ENCODE data around the gene ANGPTL3. TPM values are rescaled to one million over a fixed set of nuclear protein-coding genes. Genes with fewer than 3 reads are reported as not detected.

ANGPTL3 gene
- total RNA-seq, 1 donor from 2014 or later, result 0.10 TPM

DNA sequence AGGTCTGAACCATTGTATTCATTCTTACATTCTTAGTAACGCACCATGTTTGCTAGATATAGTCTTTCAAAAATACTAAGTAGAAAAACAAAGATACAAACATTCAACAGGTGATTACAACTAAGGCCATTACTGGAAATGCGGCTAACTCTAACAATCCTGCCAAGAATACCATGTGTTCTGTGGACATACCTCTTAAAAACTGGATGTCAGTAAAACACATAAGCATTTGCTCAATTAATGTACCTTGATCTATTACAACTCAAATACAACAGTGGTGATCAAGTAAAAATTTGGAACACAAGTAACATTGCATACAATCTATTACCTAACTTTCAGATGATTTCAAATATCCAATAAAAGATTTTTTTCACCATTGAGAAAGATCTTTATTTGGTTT, 15.4 kb downstream of the ANGPTL3 start:
- TF ChIP-seq, protein P1, sequence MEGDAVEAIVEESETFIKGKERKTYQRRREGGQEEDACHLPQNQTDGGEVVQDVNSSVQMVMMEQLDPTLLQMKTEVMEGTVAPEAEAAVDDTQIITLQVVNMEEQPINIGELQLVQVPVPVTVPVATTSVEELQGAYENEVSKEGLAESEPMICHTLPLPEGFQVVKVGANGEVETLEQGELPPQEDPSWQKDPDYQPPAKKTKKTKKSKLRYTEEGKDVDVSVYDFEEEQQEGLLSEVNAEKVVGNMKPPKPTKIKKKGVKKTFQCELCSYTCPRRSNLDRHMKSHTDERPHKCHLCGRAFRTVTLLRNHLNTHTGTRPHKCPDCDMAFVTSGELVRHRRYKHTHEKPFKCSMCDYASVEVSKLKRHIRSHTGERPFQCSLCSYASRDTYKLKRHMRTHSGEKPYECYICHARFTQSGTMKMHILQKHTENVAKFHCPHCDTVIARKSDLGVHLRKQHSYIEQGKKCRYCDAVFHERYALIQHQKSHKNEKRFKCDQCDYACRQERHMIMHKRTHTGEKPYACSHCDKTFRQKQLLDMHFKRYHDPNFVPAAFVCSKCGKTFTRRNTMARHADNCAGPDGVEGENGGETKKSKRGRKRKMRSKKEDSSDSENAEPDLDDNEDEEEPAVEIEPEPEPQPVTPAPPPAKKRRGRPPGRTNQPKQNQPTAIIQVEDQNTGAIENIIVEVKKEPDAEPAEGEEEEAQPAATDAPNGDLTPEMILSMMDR (IDR thresholded peaks at IDR 0.05), result no peak
- Mint-ChIP-seq H3K36me3 (ENCODE audit: low read depth) (peaks cover 16% of the 10 kb centered on the region), H3K4me3 (ENCODE audit: unreplicated experiment) (no peak overlapping the region), H3K27ac (ENCODE audit: unreplicated experiment) (peak overlapping the region; percentile 62), H3K9me3 (ENCODE audit: low read depth) (no peaks in the 10 kb centered on the region), H3K27me3 (ENCODE audit: low read depth) (no peaks in the 10 kb centered on the region), H3K4me1 (ENCODE audit: low read depth) (peaks cover 33% of the 10 kb centered on the region)
- DNase-seq (ENCODE audit: low spot score), result no peak

DNA sequence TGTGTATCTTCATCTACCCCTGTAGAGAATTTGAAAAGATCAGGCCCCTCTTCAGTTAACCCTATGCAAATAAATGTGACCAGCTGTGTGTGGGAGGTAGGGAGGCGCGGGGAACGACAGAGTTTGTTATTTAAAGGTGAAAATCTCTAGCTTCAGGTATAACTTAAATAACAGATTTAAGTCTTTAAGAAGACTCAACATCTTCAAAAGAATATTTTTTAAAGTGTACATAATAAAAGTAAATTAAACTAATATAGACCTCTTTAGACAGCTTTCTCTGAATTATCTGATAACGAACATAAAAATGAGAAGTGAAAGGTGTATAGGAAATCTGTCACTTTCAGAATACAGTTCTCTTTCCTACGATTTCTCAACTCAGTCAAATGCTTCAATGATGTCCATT, 16.0 kb downstream of the ANGPTL3 start:
- TF ChIP-seq, protein P1 (IDR thresholded peaks at IDR 0.05), result no peak
- DNase-seq (ENCODE audit: low spot score), result no peak
- H3K27ac Mint-ChIP-seq (ENCODE audit: unreplicated experiment), result peak overlapping the region; percentile 62
- H3K4me3 Mint-ChIP-seq (ENCODE audit: unreplicated experiment), result no peak overlapping the region
- no peaks in the 10 kb centered on the region for H3K9me3 Mint-ChIP-seq (ENCODE audit: low read depth)
- H3K4me1 Mint-ChIP-seq (ENCODE audit: low read depth), result peaks cover 33% of the 10 kb centered on the region
- H3K36me3 Mint-ChIP-seq (ENCODE audit: low read depth), result peaks cover 21% of the 10 kb centered on the region
- no peaks in the 10 kb centered on the region for H3K27me3 Mint-ChIP-seq (ENCODE audit: low read depth)

DNA sequence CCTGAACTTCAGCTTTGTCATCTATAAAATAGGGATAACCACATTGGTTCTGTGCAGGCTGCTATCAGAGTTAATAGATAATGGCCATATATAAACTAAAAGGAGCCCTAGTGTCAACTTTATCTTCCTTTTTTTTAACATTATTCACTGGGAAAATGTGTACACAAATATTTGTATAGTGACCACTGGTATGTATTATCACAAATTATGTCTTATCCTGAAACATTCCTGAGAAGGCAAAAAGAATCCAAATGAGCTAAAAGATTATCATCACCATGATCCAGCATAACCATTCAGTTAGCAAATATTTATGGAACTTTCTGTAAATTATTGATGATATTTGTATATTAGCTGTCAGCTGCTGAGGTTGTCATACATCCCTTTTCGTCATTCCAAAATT, 16.6 kb downstream of the ANGPTL3 start:
- Mint-ChIP-seq H3K9me3 (ENCODE audit: low read depth) (no peaks in the 10 kb centered on the region), H3K36me3 (ENCODE audit: low read depth) (peaks cover 21% of the 10 kb centered on the region), H3K27ac (ENCODE audit: unreplicated experiment) (peak overlapping the region; percentile 7), H3K27me3 (ENCODE audit: low read depth) (no peaks in the 10 kb centered on the region), H3K4me1 (ENCODE audit: low read depth) (peaks cover 33% of the 10 kb centered on the region), H3K4me3 (ENCODE audit: unreplicated experiment) (no peak overlapping the region)
- DNase-seq (ENCODE audit: low spot score), result no peak
- TF ChIP-seq, protein P1 (IDR thresholded peaks at IDR 0.05), result no peak

DNA sequence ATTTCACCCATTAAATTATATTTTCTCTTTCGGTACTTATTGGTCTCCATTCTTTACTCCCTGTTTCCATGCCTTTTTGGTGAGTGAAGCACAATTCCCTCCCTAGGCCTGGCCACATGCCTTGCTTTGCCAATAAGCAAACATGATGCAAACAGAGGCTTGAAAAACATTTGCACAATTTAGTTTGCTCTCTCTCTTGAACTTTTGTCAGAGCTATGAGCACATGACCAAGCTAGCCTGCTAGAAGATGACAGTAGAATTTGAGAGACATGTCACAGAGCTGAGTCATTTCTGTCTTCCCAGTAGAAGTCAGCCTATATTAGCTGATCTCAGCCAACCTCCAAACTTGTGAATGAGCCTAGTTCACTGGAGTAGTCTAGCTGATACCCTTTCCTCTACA, 24.6 kb downstream of the ANGPTL3 start:
- Mint-ChIP-seq H3K36me3 (ENCODE audit: low read depth) (peaks cover 24% of the 10 kb centered on the region), H3K4me1 (ENCODE audit: low read depth) (peaks cover 41% of the 10 kb centered on the region)

DNA sequence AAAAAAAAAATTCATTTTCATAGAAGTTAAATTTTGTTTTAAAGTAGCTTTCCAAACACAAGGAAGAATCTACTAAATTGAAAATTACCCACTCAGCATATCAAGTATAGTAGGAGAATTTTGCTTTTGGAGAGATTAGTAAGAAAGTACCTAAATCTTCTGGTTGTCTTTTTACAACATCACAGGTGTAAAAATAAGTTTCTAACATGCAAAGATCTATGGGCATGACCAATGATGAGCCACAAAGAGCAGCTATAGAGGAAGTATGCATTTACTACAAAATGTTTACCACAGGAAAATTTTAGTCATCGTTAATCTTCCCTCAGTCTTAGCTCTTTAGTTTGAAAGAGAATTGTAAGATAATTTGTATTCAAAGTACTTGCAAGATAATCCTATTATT, 28.1 kb downstream of the ANGPTL3 start:
- no peak for DNase-seq (ENCODE audit: low spot score)
- Mint-ChIP-seq H3K36me3 (ENCODE audit: low read depth) (peaks cover 14% of the 10 kb centered on the region), H3K4me1 (ENCODE audit: low read depth) (peaks cover 36% of the 10 kb centered on the region), H3K27me3 (ENCODE audit: low read depth) (no peaks in the 10 kb centered on the region), H3K9me3 (ENCODE audit: low read depth) (no peaks in the 10 kb centered on the region), H3K4me3 (ENCODE audit: unreplicated experiment) (no peak overlapping the region), H3K27ac (ENCODE audit: unreplicated experiment) (no peak overlapping the region)
- TF ChIP-seq, protein P1 (IDR thresholded peaks at IDR 0.05), result no peak

More for the DNA sequence above, 24.6 kb downstream of the ANGPTL3 start:
- H3K27me3 Mint-ChIP-seq (ENCODE audit: low read depth), result no peaks in the 10 kb centered on the region
- no peaks in the 10 kb centered on the region for H3K9me3 Mint-ChIP-seq (ENCODE audit: low read depth)
- no peak overlapping the region for H3K4me3 Mint-ChIP-seq (ENCODE audit: unreplicated experiment)
- TF ChIP-seq, protein P1 (IDR thresholded peaks at IDR 0.05), result no peak
- no peak for DNase-seq (ENCODE audit: low spot score)
- H3K27ac Mint-ChIP-seq (ENCODE audit: unreplicated experiment), result peak overlapping the region; percentile 96
